Esophagus squamous epithelium (tissue), 4 donors: ENCODE measurements around the gene CD300LG.

Experiments
- POLR2A ChIP-seq, 4 donors: fragments of 450-650 bp; IDR thresholded peaks; one replicate each; pipeline ENCODE4 v1.6.1; 2017; ENCODE audit warnings: antibody characterized with exemption in 4 of 4, mild to moderate bottlenecking in 4 of 4, moderate library complexity in 3 of 4
- TF ChIP-seq, protein P1 (sequence below), 6 experiments: fragments of 450-650 bp in 4 of 6; fragments of 200-600 bp in 2 of 6; sonication (generic) in 2 of 6; IDR thresholded peaks; one replicate each; pipeline ENCODE4 v1.5.1; 2016 to 2019; ENCODE audit warnings: antibody characterized with exemption in 6 of 6, mild to moderate bottlenecking in 4 of 6, moderate library complexity in 4 of 6

DNA sequence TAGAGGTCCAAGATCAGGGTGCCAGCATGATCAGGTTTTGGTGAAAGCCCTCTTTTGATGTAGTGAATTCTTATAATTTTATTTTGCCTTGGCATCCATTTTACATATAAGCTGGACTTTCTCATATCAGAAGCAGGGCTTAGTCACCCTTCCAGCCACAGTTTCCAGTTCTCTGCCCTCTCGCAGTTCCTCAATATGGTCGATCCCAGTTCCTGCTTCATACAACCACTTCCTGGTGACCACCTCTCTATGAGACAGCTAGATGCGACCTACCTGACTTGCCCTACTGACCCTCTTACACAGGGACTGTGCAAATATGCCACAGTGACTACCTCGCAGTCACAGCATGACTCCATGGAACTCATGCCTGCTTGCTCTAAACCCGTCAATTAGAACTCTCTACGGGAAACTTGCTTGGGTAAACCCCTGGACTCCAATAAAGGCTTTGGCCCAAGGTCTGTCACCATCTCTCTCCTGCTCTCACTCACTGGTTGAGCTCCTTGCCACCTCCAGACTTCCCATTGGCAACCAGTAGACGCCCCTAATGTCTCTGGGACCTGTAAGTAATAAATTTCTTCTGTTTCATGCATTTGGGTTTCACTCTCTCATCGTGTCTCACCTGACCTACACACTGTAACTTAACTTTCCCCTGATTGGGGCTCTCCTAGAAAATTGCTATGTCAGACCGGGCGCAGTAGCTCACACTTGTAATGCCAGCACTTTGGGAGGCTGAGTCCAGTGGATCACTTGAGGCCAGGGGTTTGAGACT is 21.4 kb downstream of the CD300LG start:
- TF ChIP-seq, protein P1, sequence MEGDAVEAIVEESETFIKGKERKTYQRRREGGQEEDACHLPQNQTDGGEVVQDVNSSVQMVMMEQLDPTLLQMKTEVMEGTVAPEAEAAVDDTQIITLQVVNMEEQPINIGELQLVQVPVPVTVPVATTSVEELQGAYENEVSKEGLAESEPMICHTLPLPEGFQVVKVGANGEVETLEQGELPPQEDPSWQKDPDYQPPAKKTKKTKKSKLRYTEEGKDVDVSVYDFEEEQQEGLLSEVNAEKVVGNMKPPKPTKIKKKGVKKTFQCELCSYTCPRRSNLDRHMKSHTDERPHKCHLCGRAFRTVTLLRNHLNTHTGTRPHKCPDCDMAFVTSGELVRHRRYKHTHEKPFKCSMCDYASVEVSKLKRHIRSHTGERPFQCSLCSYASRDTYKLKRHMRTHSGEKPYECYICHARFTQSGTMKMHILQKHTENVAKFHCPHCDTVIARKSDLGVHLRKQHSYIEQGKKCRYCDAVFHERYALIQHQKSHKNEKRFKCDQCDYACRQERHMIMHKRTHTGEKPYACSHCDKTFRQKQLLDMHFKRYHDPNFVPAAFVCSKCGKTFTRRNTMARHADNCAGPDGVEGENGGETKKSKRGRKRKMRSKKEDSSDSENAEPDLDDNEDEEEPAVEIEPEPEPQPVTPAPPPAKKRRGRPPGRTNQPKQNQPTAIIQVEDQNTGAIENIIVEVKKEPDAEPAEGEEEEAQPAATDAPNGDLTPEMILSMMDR (IDR thresholded peaks at IDR 0.05): no peak
- no peak for TF ChIP-seq POLR2A (IDR thresholded peaks at IDR 0.05)
